NOMO-1 treated with DMSO at 0.1 percent for 48 hours (cell line): ENCODE data around the gene KPNB1.
A peak's percentile ranks its signal among the peaks of the same experiment; 100 is the strongest.
"Not testable (repeated sequence)": the region's sequence is repeated elsewhere in the genome, so short reads cannot be mapped to it uniquely, and the experiment has no call there.

Experiments used
- DNase-seq: peaks from one replicate; lab custom pipeline; 2025; ENCODE audit not compliant: unreplicated experiment; lab: John Stamatoyannopoulos, UW

KPNB1 gene

DNA sequence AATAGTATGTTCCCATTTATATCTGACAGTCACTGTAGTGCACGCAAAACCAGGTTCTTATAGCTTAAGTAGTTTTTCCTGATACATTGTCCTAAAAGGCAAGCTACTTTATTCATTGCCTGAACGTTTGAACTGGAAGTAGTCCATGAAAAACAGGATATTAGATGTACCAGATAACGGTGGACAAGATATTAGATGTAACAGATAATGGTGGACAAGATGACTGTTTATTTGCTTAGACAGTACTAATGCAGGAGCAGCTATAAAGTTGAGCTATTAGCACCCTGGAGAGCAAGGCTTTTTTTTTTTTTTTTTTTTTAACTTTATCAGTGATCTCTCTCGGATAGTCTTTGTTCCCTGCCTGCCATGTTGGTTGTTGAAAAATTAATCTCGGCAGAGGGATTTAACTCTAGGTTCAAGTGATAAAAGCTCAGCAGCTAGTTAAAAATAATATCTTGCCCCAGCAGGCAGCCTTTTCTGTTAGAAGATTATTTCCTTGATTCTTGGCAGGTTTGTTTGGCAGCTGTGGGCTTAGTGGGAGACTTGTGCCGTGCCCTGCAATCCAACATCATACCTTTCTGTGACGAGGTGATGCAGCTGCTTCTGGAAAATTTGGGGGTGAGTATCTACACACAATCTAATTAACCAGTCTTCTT, 26.9 kb downstream of the KPNB1 start:
- no peak for DNase-seq

DNA sequence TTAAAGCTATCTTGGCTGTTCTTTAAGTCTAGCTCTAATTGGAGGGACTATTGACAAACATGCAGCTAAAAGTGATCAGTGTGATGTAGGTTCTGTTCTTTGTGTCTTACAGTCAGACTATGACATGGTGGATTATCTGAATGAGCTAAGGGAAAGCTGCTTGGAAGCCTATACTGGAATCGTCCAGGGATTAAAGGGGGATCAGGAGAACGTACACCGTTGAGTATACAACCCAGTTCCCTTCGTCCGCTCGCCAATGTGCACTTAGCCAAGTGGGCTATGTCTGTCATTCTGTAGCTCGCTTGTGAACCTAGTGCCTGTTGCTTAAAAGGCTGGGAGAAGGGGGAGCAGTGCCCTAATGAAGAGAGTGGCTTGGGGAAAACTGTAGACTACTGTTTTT, 28.5 kb downstream of the KPNB1 start:
- no peak for DNase-seq

DNA sequence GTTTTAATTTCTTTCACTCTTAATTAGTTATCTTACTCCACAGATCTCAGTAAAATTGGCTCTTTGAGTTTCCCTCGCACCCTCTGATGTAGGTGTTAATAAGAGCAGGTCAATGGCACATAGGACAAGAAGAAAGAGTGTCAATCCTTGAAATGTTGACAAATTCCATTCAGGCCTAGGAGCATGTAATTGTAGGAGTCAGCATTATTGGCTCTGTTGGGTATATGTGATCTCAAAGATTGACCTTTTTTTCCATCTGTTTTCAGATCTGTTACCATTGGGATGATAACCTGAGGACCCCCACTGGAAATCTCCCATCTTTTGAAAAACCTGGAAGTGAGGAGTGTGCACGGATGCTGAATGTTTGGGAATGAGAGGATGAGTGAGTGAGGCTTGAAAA, 32.4 kb downstream of the KPNB1 start:
- no peak for DNase-seq

DNA sequence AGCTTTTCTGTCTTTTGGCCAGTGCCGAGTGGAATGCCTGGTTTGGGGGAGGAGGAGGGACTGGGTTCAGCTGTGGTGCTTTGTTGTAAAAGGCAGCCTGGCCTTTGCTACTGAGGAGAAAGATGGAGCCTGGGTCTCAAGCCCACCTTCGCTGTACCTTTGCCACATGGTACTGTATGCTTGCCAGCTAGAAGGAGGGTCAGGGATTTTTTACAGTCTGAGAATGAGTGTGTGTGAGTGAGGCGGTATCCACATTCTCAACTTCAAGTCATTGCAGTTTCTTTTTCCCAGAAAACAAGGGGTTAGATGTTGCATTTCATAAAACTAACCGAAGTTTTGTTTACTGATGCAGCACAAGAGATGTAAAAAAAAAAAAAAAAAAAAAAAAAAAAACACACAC, 33.0 kb downstream of the KPNB1 start:
- not testable (repeated sequence) for DNase-seq

DNA sequence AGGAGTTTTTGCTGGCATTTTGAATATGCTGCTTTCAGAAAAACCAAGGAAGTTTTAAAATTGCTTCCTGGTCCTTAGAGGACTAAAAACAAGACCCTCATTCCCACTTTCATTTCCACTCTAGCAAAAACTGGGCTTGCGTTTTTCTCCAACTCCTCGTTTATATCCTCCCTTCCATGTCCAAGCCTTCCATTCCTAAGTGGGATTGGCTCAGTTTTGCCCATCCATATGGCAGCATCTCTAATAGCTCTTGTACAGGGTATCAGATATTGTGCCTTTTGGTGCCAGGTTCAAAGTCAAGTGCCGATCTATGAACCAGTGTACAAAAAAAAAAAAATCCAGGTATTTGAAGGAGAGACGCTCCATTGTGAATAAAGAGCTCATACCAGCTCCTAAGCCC, 34.3 kb downstream of the KPNB1 start:
- no peak for DNase-seq

DNA sequence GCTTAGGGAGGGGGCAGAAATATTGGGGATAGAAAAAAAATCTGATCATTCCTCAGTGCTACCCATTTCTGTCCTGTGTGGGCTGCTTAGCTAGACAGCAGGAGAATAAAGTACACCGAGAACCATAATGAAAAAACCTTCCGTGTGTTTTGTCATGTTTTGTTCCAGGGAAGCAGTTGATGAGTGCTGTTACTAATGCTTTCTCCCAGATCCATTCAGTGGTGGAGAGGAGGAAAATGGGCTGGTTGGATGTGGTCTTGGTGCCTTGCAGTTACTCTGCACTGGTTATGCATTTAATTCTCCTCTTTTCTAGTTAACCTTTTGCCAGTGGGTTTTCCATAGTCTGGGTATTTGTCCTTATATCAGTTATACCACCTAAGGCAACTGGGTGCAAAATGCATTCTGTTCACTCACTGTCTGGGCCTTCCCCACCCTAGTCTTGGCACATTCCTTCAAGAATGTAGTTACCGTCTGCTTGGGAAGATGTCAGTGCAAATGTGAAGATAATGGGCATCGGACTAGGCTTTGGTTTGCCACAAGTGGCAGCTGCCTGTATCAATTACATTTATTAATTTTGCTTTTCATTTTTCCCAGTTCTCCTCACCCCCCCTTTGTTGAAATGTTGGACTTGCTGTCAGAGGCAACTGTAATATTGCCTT, 34.9 kb downstream of the KPNB1 start:
- DNase-seq: no peak

DNA sequence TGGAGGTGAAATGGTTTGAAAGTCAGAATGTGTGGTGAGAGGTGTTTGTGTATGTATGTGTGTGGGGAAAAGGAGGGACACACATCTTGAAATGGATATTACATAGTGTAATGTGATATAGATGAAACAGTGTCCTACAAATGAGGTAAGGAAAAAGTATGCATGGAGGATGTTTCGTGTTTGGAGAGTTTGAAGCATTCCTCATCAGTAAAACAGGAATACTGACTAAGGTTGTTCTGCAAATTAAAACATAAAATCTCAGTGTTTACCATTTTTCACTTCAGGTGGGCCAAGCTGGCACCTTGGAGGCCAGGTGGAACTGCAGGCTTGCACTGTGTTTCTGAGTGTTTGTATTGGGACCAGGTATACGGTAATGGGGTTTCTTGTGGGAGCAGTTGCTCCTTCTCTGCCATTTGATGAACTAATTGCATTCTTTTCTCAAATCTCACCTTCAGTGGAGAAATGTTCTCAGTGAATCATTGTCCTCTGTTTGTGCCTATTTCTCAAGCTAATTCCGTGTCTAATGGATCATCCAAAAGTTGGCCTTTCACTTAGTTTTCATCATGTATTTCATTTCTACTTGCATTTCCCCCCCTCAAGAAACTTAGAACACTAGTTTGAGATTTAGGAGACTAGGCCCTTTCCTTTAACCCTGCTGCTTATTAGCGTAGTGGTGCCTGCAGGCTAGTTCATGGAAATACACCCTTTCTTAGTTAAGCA, 36.0 kb downstream of the KPNB1 start:
- no peak for DNase-seq

DNA sequence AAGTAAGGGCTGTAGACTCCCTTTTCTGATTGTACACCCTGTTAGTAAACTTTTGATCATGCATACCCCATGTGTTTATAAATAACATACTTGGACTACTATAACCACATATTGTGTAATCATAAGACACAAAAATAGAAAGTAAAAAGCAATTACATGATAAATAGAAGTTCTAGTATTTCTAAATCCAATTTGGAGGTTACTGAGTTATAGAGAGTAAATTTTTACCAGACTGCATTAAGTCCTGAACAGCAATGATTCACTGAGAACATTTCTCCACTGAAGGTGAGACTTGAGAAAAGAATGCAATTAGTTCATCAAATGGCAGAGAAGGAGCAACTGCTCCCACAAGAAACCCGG, 36.5 kb downstream of the KPNB1 start:
- no peak for DNase-seq

DNA sequence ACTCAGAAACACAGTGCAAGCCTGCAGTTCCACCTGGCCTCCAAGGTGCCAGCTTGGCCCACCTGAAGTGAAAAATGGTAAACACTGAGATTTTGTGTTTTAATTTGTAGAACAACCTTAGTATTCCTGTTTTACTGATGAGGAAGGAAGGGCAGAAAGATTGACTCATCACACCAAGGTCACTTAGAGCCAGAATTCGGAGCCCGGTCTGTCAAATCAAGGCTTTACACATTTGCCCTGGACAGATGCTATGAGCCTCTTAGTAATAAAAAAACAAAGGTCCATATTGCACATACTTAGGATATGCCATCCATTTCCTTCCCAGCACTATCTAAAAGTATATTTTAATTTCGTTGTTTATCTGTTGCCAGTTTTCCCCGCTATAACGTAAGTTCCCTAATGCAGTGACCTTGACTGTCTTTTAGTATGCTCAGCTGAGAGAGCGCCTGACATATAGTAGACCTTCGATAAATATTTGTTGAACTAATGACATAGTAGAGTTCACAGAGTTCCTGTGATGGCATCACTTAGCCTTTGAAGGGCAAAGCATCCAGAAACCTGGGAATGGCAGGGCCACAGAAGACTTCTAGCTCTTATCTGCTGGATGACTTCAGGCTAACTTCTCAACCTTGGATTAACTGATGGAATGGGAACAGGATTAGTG, 37.1 kb downstream of the KPNB1 start:
- DNase-seq: no peak

DNA sequence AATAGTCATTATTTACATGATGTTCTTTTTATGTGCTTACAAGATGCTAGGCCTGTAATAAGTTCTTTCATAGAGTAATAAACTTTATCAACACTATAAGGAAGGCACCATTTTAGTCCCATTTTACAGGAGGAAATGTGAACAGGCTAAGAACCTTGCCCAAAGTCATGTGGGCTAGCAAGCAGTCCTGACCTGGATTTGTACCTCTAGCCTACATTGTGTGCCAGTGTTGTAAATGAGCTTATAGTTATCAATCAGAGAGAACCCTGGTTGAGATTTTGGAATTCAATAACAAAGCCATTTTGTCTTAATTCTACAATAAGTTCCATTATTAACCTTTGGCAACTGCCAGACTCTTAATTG, 37.6 kb downstream of the KPNB1 start:
- DNase-seq: no peak

DNA sequence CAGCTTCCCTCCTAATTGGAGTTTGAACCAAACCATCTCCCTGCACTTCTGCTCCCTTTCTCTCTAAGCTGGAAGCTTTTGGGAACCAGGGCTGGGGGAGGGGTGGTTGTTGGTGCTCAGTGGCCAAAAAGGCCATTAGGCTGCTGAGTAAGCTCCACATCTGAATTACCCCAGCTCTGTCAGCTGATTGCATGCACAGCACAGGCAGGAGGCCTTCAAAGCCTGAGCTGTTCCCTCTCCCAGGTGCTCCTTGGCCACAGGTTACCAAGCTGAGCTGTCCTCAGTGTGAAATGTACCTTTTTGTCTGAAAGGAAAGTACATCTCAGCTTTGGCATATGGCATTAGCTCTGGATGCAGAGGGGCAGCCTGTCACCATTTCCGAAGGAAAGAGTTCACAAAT, 38.0 kb downstream of the KPNB1 start:
- DNase-seq: no peak

DNA sequence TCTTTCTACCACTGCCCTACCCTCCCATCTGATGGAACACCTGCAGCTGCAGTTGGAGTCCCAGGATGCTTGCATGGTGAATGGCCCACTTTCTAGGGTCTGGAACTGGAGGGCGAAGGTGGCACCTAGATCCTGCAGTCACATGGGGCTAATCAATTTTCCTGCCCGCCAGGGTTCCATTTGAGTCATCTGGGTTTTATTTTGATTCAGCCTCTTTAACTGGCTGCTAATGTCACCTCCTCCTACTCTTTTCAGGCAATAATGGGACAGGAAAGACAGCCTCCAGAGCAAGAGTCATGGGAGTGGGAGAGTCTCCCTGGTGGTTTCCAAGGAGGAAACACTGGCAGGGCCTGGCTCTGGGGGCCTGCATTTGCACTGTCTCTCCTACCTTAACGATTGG, 40.4 kb downstream of the KPNB1 start:
- no peak for DNase-seq

DNA sequence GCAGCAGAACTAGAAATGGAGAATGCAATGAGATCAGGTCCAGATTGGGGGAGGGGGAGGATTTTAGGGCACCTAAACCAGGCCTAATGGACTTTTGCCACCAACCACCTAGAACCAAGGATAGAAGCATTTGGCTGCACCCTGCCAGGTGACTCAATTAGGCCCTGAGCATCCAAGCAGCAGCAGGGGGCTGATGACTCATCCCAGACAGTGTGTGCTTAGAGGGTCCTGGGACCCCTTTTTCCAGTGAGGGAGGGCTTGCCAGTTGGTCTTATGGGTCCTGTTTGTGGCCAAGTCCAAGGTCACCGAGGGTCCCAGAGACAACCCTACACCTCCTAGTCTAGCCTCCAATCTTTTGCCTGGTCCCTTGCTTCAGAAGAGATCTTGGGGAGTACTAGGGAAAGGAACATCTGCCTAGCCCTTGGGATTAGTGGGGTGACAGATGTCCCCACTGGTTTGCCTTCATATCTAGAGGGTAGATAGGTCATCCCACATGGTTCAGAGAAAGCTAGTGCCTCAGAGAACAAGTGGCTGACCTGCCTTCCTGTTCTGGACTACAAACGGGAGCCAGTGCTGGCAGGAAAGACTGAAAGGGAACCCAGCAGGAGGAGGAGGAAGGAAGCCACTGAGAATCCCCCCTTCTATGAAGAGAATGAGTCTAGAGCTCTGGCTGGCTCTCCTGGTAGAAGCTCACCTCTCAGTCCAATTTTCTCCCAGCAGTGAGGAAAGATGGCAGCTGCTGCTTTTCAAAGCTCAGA, 42.6 kb downstream of the KPNB1 start:
- no peak for DNase-seq

DNA sequence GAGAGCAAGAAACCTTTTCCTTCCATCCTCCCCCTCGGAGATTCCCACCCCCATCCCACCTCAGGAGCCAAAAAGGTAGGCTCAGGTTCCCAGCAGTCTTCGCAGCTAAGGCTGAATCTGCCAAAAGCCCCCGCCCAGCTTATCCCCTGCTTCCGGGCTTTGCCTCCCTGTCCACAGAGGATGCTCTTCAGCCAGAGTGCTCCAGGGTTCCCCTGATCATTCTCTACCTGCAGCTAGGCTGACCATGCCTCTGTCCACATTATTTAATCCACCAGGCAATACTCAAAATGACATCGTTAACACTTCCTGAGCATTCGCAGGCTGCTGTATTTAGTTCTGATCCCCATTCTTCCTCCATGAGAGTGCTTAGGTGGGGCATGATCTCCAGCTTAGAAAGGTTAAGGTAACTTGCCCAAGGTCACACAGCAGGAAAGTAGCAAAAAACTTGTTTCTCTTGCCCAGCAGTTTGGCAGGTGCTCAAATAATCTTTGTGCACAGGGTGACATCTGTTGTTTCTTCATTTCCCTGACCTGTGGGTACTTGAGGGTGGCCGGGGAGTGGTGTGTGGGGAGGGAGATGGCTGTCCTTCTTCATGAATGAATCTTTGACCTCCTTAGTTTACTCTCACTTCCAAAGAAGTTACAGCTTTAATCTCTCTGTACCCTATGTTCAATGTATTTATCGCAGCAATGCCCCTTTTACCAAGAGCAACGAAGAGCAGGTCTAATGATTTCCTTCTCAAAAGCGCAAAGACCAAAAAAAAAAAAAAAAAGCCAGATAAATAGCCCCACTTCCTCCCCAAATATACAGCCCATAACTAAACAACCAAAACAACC, 43.4 kb downstream of the KPNB1 start:
- no peak for DNase-seq

DNA sequence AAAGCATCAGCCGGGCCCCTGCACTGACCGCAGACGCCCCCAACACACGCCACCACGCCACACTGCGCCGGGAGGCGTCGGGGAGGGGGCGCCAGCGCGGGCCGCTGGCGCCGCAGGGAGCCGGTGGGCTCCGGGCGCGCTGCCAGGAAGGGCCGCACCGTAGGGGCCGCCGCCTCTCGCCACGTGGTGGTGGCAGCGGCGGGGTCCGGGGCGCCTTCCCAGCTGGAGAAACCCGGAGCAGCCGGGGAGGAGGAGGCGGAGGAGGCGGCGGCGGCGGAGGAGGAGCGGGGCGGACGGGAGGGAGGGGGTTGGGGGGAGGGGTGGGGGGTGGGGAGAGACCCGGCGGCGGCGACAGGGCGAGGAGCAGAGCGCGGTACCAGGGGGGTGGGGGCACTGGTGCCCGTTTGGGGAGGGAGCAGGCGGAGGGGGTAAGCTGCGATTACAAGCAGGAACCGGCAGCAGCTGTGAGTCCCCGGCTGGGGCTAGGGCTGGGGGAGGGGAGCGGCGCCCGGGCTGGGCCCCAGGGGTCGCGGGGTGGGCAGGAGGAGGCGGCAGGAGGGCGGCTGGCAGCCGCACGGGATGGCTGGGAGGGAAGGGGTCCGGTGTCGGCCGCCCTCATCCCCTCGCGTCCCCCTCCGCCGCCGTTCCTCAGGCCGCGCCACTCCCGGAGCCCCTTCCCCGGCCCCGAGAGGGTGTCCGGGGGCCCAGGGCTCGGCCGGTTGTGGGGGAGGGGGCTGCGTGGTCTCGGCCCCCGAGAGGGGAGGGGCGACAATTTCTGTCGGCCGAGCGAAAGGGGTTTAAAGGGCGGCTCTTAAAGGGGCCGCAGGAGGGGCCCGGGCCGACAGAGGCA, 44.2 kb downstream of the KPNB1 start, which contains the start of gene TBKBP1:
TSS of gene TBKBP1 (plus strand) at position 431 of the 850 bp plus-strand sequence. CDS start 1,952 bp downstream, outside the sequence.
- DNase-seq: peak; percentile 14

DNA sequence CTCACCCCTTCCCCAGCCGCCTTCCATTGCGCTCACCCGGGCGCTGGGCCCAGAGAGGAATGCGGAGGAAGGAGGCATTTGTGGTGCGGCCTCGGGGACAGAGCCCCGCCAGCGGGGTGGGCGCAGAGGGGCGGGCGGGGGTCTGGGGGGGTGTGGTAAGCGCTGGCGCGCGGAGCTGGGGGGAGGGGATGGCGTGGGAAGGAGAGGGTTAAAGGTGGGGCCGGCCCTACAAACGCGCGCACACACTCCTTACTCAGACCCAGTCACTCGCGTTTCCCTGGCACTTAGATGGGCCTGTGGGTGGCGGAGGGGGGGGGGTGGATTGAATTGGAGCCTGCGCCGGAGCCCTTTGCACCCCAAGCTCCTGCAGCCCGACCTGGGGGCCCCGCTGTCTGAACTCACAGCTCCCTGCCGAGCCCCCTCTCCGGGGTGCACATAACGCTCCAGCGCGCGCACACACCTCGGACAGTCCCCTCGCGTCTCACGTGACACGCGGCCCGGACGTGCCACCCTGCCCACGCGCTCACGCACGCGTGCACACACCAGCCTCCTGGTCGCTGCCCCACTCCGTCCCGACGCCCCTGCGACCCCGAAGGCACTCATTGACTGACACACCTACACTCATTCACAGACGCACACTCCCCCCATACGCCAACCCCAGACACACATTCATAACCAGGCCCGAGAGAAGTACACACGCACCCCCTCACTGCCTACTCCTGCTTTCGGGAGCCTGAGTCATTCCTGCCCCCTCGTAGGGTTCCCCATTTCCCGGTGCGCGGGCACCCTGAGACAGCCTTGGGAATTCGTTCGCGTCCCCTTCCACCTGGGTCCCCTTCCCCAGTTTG, 45.1 kb downstream of the KPNB1 start:
- peak; percentile 62 for DNase-seq

DNA sequence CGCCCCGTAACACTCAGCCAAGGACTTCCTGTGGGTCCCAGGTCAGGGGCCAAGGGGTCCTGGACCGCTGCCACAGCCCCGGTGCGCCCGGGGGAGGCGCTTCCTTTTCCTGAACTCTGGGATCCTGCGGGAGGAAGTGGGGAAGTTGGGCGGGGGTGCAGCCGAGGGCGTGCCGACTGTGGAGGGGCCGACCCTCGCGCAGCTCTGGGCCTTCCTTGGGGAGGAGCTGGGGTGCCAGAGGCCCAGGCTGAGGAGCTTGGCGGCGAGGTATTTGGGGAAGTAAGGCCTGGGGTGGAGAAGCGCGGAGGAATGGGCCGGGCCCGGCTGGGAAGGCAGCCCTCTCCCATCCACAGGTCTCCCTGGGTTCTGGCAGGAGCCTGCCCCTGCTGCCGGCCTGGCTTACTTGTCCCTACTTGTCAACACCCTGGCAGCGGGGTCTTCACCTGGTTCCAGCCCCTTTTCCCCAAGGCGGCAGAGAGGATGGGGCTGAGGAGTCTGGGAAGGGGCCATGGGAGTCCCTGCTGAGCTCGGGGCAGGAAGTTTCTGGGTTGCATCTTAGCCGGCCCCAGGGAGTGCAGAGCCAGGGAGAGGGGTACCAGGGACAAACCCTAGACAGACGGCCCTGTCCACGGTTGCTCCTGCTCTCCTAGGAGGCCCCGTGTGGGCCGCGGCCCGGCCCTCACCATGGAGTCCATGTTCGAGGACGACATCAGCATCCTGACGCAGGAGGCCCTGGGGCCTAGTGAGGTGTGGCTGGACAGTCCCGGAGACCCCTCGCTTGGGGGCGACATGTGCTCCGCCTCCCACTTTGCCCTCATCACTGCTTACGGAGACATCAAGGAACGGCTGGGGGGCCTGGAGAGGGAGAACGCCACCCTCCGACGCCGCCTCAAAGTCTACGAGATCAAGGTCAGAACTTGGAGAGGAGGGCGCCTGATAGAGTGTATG, 46.0 kb downstream of the KPNB1 start:
- peak; percentile 48 for DNase-seq
